Measurements from ENCODE around the gene PITPNM3. TPM values are rescaled to one million over a fixed set of nuclear protein-coding genes. Genes with fewer than 3 reads are reported as not detected.

The PITPNM3 gene
- total RNA-seq, 1 donor from 2014 or later, result 0.20 TPM

GRCh38 chr17:6526362-6527152, 29.8 kb downstream of the PITPNM3 start:
- peak; percentile 29 to 40 for DNase-seq (ENCODE audit: low read depth in 2 of 2)

- no peak for DNase-seq (ENCODE audit: low read depth in 2 of 2)
These were observed 30.6 kb downstream of the PITPNM3 start for GRCh38 chr17:6525731-6526130.

- DNase-seq (ENCODE audit: low read depth in 2 of 2), result no peak
These were observed 31.2 kb downstream of the PITPNM3 start for GRCh38 chr17:6525141-6525540.

- DNase-seq (ENCODE audit: low read depth in 2 of 2), result no peak
These were observed 31.8 kb downstream of the PITPNM3 start for GRCh38 chr17:6524520-6524919.

GRCh38 chr17:6523809-6524355, 32.5 kb downstream of the PITPNM3 start:
- DNase-seq (ENCODE audit: low read depth in 2 of 2), result no peak

GRCh38 chr17:6523330-6523729, 33.0 kb downstream of the PITPNM3 start:
- peak; percentile 7 to 12 for DNase-seq (ENCODE audit: low read depth in 2 of 2)

GRCh38 chr17:6521586-6521985, 34.8 kb downstream of the PITPNM3 start:
- DNase-seq (ENCODE audit: low read depth in 2 of 2), result no peak

- DNase-seq (ENCODE audit: low read depth in 2 of 2), result peak in 1 of 2 donors; percentile 22
These were observed 39.3 kb downstream of the PITPNM3 start for GRCh38 chr17:6517062-6517461.

- DNase-seq (ENCODE audit: low read depth in 2 of 2), result no peak
These were observed 42.0 kb downstream of the PITPNM3 start for GRCh38 chr17:6514371-6514770.

GRCh38 chr17:6512552-6512951, 43.8 kb downstream of the PITPNM3 start:
- DNase-seq (ENCODE audit: low read depth in 2 of 2), result peak; percentile 67 to 70

GRCh38 chr17:6510321-6510977, 45.9 kb downstream of the PITPNM3 start:
- DNase-seq (ENCODE audit: low read depth in 2 of 2), result peak in 1 of 2 donors; percentile 48

GRCh38 chr17:6509921-6510320, 46.4 kb downstream of the PITPNM3 start:
- no peak for DNase-seq (ENCODE audit: low read depth in 2 of 2)

- no peak for DNase-seq (ENCODE audit: low read depth in 2 of 2)
These were observed 47.2 kb downstream of the PITPNM3 start for GRCh38 chr17:6509031-6509771.

GRCh38 chr17:6508519-6509030, 47.8 kb downstream of the PITPNM3 start:
- no peak for DNase-seq (ENCODE audit: low read depth in 2 of 2)

- no peak for DNase-seq (ENCODE audit: low read depth in 2 of 2)
These were observed 48.3 kb downstream of the PITPNM3 start for GRCh38 chr17:6508016-6508415.

GRCh38 chr17:6507535-6507934, 48.8 kb downstream of the PITPNM3 start:
- peak; percentile 83 to 89 for DNase-seq (ENCODE audit: low read depth in 2 of 2)

- peak in 1 of 2 donors; percentile 9 for DNase-seq (ENCODE audit: low read depth in 2 of 2)
These were observed 49.6 kb downstream of the PITPNM3 start for GRCh38 chr17:6506679-6507231.

- peak in 1 of 2 donors; percentile 16 for DNase-seq (ENCODE audit: low read depth in 2 of 2)
These were observed 50.8 kb downstream of the PITPNM3 start for GRCh38 chr17:6505425-6506142.

- DNase-seq (ENCODE audit: low read depth in 2 of 2), result no peak
These were observed 52.6 kb downstream of the PITPNM3 start for GRCh38 chr17:6503641-6504195.

GRCh38 chr17:6502871-6503509, 53.4 kb downstream of the PITPNM3 start:
- no peak for DNase-seq (ENCODE audit: low read depth in 2 of 2)
